Hematopoietic multipotent progenitor cell (in vitro differentiated cells): Measurements from ENCODE around the gene DYNC1LI1. TPM values are rescaled to one million over a fixed set of nuclear protein-coding genes. Genes with fewer than 3 reads are reported as not detected.
A peak's percentile ranks its signal among the peaks of the same experiment; 100 is the strongest.
"Not testable (repeated sequence)": the region's sequence is repeated elsewhere in the genome, so short reads cannot be mapped to it uniquely, and the experiment has no call there.

Source experiments
- DNase-seq, 3 donors: peaks; one replicate each; pipeline ENCODE4 v3.0.0-alpha.2; 2011 to 2015; ENCODE audit warnings: low read depth in 2 of 3, low spot score in 2 of 3
- total RNA-seq: library from RNA; depleted of rRNA; stranded (reverse); fragments of >200 nt; gene quantifications from one replicate; pipeline ENCODE4 v1.2.3, GENCODE V29; 2012

Gene DYNC1LI1
- total RNA-seq, 1 donor, result 21.8 TPM

DNA sequence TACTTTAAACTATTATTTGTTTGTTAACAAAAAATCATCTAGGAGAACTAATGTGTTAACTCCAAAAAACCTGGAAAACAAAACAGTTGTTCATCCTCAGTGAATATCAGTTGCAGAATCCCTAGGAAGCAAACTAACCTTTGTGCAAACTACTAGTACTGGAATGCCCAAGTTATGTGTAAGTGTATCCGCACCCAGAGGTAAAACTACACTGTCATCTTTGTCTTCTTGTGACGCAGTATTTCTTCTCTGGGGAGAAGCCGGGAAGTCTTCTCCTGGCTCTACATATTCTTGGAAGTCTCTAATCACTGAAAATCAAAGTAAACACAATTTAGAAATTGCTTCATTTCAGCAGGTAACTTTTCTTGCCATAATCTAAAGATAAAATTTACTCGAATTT is 29.8 kb downstream of the DYNC1LI1 start:
- no peak for DNase-seq

DNA sequence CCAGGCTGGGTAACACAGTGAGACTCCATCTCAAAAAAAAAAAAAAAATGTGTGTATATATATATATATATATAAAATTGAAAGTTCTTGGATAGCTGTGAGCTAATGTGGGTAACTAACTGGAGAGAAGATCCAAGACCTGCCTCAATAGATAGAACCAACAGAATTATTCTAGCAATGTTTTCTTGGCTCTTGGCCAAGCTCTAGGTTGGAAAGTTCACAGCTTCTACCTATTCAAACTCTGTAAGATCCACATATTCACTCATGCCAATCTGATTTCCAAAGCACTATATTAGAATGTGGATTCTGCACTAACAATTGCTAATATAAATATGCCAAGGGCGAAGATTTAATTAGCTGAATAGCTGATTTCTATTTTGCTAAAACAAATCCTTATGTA is 38.2 kb downstream of the DYNC1LI1 start:
- DNase-seq, result no peak

DNA sequence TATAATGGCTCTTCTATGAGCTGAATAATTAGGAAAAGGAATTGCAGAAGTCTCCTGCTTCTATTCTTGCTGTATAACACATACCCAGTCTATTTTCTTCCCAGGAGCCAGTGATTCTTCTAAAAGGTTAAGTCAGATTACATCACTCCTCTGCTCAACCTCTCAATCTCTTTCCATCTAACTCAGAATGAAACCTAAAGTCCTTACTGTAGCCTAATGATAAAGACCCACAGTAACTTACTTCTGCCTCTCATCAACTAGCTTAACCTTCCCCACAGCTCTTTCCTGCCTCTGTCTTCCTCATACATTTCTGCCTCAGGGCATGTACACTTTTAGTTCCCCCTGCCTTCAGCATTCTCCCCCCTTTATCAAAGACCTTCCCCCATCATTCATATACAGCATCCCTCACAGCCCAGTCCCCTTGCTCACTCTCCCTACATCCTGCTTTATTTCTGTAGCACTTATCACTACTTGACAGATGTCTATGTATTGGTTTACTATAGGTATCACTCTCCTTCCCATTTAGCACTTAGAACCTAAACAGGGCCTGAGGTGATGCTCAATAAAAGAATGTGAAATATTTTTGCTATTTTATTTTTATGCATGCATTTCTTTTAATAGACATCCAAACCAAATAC is 39.5 kb downstream of the DYNC1LI1 start:
- no peak for DNase-seq

GRCh38 chr3:32525720-32526119 is 44.9 kb downstream of the DYNC1LI1 start:
- no peak for DNase-seq

- DNase-seq, result no peak
These were observed 48.0 kb downstream of the DYNC1LI1 start for GRCh38 chr3:32522682-32523081.

GRCh38 chr3:32518921-32519320 is 51.7 kb downstream of the DYNC1LI1 start:
- not testable (repeated sequence) for DNase-seq

- not testable (repeated sequence) for DNase-seq
These were observed 53.9 kb downstream of the DYNC1LI1 start for GRCh38 chr3:32516751-32517150.

DNA sequence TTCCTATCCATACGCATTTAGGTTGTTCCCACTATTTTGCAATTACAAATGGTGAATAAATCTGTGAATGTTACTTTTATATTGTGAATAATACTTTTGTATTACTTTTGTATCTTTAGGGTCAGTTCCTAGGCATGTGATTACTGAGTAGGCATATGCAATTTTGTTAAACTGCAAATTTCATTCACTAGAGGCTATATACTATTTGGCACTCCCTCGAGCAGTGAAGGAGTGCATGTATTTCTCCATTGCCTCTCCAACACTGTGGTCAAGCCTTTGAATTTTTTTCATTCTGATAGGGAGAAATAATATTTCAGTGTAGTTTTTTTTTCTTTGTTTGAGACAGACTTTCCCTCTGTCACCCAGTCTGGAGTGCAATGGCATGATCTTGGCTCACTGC is 59.7 kb downstream of the DYNC1LI1 start:
- no peak for DNase-seq

DNA sequence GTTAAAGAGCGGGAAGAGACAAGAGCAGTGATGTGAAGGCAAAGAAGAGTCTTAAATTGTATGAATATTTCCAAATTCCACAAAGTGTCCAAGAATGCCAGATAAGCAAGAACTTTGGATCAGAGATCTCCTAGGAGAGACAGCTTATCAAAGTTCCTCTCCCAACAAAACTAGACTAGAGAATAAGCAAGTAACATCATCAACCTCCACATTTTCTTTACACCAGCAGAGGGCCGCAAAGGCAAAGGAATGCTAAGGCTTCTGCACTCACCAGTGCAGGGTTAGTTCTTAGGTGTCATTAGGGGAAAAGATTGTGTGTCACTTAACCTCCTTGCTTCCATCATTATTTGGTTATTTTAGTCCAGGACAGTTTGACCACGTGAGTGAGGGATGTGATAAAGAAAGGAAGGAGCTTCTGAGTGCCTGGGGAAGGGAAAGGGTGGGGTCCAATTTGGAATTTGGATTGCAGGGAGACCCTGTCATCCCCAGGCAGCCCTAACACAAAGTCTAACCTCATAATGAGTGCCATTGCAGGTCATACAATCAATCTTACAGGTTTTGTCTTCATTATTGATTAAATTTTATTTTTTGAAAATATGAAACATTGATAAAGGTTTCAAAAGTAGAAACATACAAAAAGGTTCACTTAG is 60.5 kb downstream of the DYNC1LI1 start:
- peak; percentile 35 to 87 (median 62) for DNase-seq

DNA sequence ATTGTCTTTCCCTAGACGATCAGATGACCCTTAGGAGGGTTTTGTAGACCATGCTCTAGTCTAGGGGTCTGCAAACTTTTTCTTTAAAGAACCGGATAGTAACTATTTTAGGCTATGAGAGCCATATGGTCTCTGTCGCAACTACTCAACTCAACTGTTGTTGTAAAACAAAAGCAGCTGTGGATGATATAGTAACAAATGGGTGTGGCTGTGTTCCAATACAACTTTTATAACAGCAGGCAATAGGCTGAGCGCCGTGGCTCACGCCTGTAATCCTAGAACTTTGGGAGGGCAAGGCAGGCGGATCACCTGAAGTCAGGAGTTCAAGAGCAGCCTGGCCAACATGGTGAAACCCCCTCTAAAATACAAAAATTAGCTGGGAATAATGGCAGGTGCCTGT is 61.9 kb downstream of the DYNC1LI1 start:
- DNase-seq, result no peak

GRCh38 chr3:32506466-32506865 is 64.2 kb downstream of the DYNC1LI1 start:
- no peak for DNase-seq

GRCh38 chr3:32502946-32503286 is 67.7 kb downstream of the DYNC1LI1 start:
- DNase-seq, result no peak

DNA sequence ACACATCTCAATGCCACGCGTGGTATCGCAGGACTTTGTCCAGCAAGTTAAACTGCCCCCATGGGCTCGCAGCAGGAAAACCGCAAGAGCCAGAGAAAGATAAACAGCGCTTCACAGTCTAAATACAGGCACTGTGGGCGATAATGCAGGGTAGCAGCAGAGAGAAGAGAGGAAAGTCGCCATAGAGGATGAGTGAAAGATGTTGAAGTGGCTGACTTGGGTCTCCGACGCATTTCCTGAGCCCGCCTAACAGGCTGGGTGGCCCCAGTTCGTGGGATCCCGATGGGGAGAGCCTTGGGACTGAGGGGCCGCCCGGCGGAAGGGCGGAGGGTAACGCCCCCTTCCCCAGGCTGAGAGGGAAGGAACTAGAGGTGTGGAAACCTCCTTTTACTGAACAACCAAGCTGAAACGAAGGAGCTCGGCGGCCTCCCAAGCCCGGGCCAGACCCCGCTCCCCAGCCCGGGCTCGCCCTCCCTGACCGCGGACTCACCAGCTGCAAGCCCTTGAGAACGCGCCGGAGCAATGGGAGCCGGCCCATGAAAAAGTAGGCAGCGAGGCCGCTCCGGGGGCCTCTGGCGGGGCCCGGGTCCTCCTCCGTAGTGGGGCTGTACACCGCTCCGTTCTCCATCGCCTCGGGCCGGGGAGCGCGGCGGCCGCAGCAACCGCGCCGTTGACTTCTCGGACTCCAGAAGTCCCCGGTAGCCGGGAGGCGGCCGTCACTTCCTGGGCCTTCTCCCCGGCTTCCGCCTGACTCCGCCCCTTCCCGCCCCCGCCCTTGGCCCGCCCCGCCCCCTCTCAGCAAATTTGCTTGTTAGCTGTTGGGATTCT is 68.3 kb downstream of the DYNC1LI1 start, which contains the start of gene CMTM6:
Gene CMTM6 (minus strand): TSS at position 735 of the 828 bp plus-strand sequence. CDS start 107 bp downstream, at position 628.
- peak; percentile 50 to 76 (median 67) for DNase-seq

DNA sequence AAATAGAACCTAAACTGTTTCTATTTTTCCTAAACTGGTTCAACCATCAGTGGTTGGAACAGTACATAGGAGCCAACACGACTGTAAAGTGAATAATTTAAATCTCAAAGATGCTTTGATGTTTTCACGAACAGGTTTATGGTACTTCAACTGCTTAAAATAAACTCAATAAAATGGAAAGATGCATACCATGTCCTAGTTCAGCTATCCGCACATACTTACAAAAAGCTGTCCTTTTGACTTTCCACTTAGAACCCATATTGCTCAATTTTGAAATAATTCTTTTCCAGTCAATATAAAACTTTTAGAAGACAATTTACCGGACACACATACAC is 68.9 kb downstream of the DYNC1LI1 start:
- DNase-seq, result no peak

GRCh38 chr3:32500880-32501782 is 69.5 kb downstream of the DYNC1LI1 start:
- no peak for DNase-seq

- no peak for DNase-seq
These were observed 70.4 kb downstream of the DYNC1LI1 start for GRCh38 chr3:32500231-32500630.

DNA sequence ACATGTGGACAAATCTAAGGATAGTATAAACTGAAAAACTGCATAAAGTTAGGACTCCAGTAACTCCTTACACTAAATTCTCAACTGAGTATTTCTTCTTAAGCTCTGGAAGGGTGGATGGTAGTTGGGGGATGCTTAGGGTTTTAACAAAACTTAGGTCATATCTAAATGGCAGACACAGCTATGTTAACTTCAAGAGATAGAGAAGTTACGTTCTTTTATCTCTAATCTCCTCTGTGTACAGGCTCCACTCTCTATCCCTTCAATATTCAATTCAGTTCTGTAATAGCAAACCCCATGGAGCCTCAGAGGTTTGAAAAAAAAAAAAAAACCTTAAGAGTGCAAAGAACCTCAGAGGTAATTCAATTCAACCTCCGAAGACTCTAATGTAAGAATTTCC is 71.1 kb downstream of the DYNC1LI1 start:
- DNase-seq, result no peak

DNA sequence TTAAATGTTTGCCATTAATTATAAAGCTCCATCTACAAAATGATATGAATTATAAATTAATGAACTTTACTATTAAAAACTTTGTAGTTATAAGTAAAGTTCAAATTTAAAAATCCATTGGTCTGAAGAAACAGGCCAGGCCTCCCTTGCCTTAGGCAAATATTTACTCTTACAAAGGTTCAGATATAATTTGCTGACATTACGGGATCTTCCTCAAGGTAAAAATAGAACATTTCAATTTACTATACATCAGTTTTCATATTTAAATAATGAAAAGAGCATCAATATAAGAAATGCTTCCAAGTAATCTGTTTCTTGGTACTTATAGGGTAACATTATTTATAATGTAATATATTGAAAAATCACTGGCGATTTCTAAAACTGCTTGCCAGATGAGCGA is 71.7 kb downstream of the DYNC1LI1 start:
- DNase-seq, result no peak

GRCh38 chr3:32498252-32498651 is 72.4 kb downstream of the DYNC1LI1 start:
- DNase-seq, result no peak

DNA sequence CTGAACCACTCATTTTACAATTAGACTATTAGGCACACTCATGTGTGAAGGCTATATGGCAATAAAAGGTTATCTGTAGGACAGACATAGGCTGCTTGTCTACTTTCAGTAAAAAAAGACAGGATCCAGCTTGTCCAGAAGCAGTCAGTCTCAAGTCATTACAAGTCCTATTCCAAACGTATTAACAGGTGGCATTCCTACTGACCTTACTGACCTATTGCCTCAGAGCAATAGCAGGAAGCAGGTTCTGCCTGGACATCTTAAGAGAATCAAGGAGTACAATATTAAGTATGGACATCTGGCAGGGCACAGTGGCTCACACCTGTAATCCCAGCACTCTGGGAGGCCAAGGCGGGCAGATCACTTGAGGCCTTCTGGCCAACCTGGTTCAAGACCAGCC is 75.0 kb downstream of the DYNC1LI1 start:
- no peak for DNase-seq

GRCh38 chr3:32495085-32495484 is 75.6 kb downstream of the DYNC1LI1 start:
- no peak for DNase-seq
